H1 (cell line): Measurements from ENCODE around the gene SLC35F1. TPM values are rescaled to one million over a fixed set of nuclear protein-coding genes. Genes with fewer than 3 reads are reported as not detected.

Source experiments
- CTCF ChIA-PET: fragments of 300-600 bp; sonication (Branson Sonifier 250); formaldehyde crosslinking; loops from one replicate; lab custom pipeline; 2021; ENCODE audit not compliant: partially characterized antibody; lab: Charles Lee
- POLR2A ChIA-PET: fragments of 300-600 bp; sonication (Branson Sonifier 250); formaldehyde crosslinking; loops from one replicate; lab custom pipeline; 2021; ENCODE audit warnings: inconsistent platforms; ENCODE audit not compliant: partially characterized antibody; lab: Charles Lee
- DNase-seq, 2 experiments: peaks; one replicate each; pipeline versions ENCODE4 v3.0.0 to v3.0.0-alpha.2; 2010 to 2022; ENCODE audit warnings: low spot score in 2 of 2, low read depth in 1 of 2, mixed read lengths in 1 of 2
- FAIRE-seq: peaks from 2 replicates; lab custom pipeline; 2011; peaks lifted over from hg19 to GRCh38; lab: Jason Lieb, UNC
- H2AFZ ChIP-seq: 2 replicates; pipeline ENCODE4 v1.8.1; 2012; ENCODE audit warnings: low read length, inconsistent platforms
- H2AK5ac ChIP-seq: 2 replicates; pipeline ENCODE4 v1.6.1; 2013; ENCODE audit warnings: low read depth, low read length
- H2BK120ac ChIP-seq: replicated peaks from 2 replicates; pipeline ENCODE3; 2013; ENCODE audit warnings: low read depth, low read length, inconsistent platforms
- H2BK12ac ChIP-seq: 2 replicates; pipeline ENCODE4 v1.6.1; 2013; ENCODE audit warnings: low read depth, low read length
- H2BK15ac ChIP-seq: 2 replicates; pipeline ENCODE4 v1.6.1; 2013; ENCODE audit warnings: low read length
- H2BK20ac ChIP-seq: 2 replicates; pipeline ENCODE4 v1.6.1; 2013; ENCODE audit warnings: low read length
- H2BK5ac ChIP-seq: 2 replicates; pipeline ENCODE4 v1.6.1; 2013; ENCODE audit warnings: low read depth, low read length
- H3K14ac ChIP-seq: 2 replicates; pipeline ENCODE4 v1.6.1; 2013; ENCODE audit warnings: inconsistent platforms; ENCODE audit not compliant: insufficient read length
- H3K18ac ChIP-seq: 2 replicates; pipeline ENCODE4 v1.6.1; 2013; ENCODE audit warnings: low read length; ENCODE audit errors: extremely low read depth
- H3K23ac ChIP-seq: 2 replicates; pipeline ENCODE4 v1.6.1; 2013; ENCODE audit warnings: inconsistent platforms; ENCODE audit not compliant: insufficient read length
- H3K23me2 ChIP-seq: 2 replicates; pipeline ENCODE4 v1.6.1; 2013; ENCODE audit warnings: low read depth, low read length
- H3K27ac ChIP-seq: 2 replicates; pipeline ENCODE4 v1.6.1; 2011; ENCODE audit warnings: low read depth, low read length, inconsistent platforms
- H3K27me3 ChIP-seq, 4 experiments: replicated peaks in 1 of 4; 1 replicate in 1 of 4; 2 replicates in 3 of 4; pipeline versions ENCODE4 v1.6.1 to v1.8.1; 2011 to 2013; ENCODE audit warnings: low read length in 3 of 4, mild to moderate bottlenecking in 3 of 4, inconsistent platforms in 2 of 4, mixed read lengths in 2 of 4, moderate library complexity in 1 of 4; ENCODE audit not compliant: control insufficient read depth in 3 of 4, insufficient read depth in 3 of 4; ENCODE audit errors: extremely low read depth in 1 of 4
- H3K36me3 ChIP-seq, 4 experiments: 2 replicates each; pipeline versions ENCODE4 v1.6.1 to v1.8.1; 2011 to 2013; ENCODE audit warnings: mild to moderate bottlenecking in 4 of 4, low read length in 3 of 4, moderate library complexity in 2 of 4, control low read depth in 1 of 4, inconsistent platforms in 1 of 4; ENCODE audit not compliant: insufficient read depth in 4 of 4, control insufficient read depth in 2 of 4
- H3K4ac ChIP-seq: replicated peaks from 2 replicates; pipeline ENCODE3; 2013; ENCODE audit warnings: low read length, low read depth, mixed read lengths, inconsistent platforms; ENCODE audit not compliant: insufficient read length
- H3K4me1 ChIP-seq, 4 experiments: replicated peaks in 1 of 4; 1 replicate in 1 of 4; 2 replicates in 3 of 4; pipeline versions ENCODE4 v1.6.1 to v1.8.1; 2011 to 2013; ENCODE audit warnings: low read length in 3 of 4, inconsistent platforms in 2 of 4, mixed read lengths in 1 of 4; ENCODE audit not compliant: insufficient read depth in 4 of 4, control insufficient read depth in 3 of 4
- H3K4me2 ChIP-seq, 2 experiments: 2 replicates each; pipeline versions ENCODE4 v1.6.1 to v1.8.1; 2011 to 2013; ENCODE audit warnings: low read depth in 2 of 2, low read length in 2 of 2, control low read depth in 1 of 2, inconsistent platforms in 1 of 2, mild to moderate bottlenecking in 1 of 2; ENCODE audit not compliant: insufficient read depth in 1 of 2
- H3K4me3 ChIP-seq, 4 experiments: fragments of 200-600, 300-600 bp in 1 of 4; sonication (generic), shearing (Covaris generic), sonication (Bioruptor Twin) in 1 of 4; 2 replicates each; pipeline versions ENCODE4 v1.5.1 to v1.8.1; 2011 to 2016; ENCODE audit warnings: low read length in 4 of 4, low read depth in 3 of 4, control low read depth in 2 of 4, inconsistent platforms in 2 of 4, mild to moderate bottlenecking in 2 of 4, mixed read lengths in 1 of 4, moderate library complexity in 1 of 4; ENCODE audit not compliant: insufficient read depth in 2 of 4; ENCODE audit errors: extremely low read depth in 1 of 4
- H3K56ac ChIP-seq: replicated peaks from 2 replicates; pipeline ENCODE3; 2013; ENCODE audit warnings: low read depth, mild to moderate bottlenecking, mixed read lengths, low read length, inconsistent platforms; ENCODE audit not compliant: insufficient read length
- H3K79me1 ChIP-seq: 2 replicates; pipeline ENCODE4 v1.6.1; 2013; ENCODE audit warnings: low read depth, low read length, control low read depth
- H3K79me2 ChIP-seq, 2 experiments: 2 replicates each; pipeline versions ENCODE4 v1.6.1 to v1.8.1; 2012 to 2013; ENCODE audit warnings: low read length in 2 of 2, mild to moderate bottlenecking in 2 of 2, inconsistent platforms in 1 of 2; ENCODE audit not compliant: insufficient read depth in 2 of 2, control insufficient read depth in 1 of 2
- H3K9ac ChIP-seq, 4 experiments: replicated peaks in 1 of 4; 1 replicate in 1 of 4; 2 replicates in 3 of 4; pipeline versions ENCODE4 v1.6.1 to v1.8.1; 2011 to 2013; ENCODE audit warnings: low read depth in 3 of 4, low read length in 3 of 4, control low read depth in 2 of 4, mild to moderate bottlenecking in 2 of 4, moderate library complexity in 2 of 4, inconsistent platforms in 1 of 4; ENCODE audit errors: extremely low read depth in 1 of 4
- H3K9me3 ChIP-seq, 2 experiments: 2 replicates each; pipeline versions ENCODE4 v1.6.1 to v1.8.1; 2012 to 2013; ENCODE audit warnings: mild to moderate bottlenecking in 2 of 2, moderate library complexity in 2 of 2, control low read depth in 1 of 2, inconsistent platforms in 1 of 2, low read depth in 1 of 2, low read length in 1 of 2, mixed read lengths in 1 of 2; ENCODE audit not compliant: insufficient read depth in 2 of 2
- H4K20me1 ChIP-seq, 2 experiments: replicated peaks in 1 of 2; 2 replicates each; pipeline versions ENCODE3 to v1.8.1; 2011 to 2013; ENCODE audit warnings: inconsistent platforms in 2 of 2, low read length in 2 of 2, mild to moderate bottlenecking in 1 of 2; ENCODE audit not compliant: insufficient read depth in 2 of 2, control insufficient read depth in 1 of 2
- H4K5ac ChIP-seq: 2 replicates; pipeline ENCODE4 v1.6.1; 2013; ENCODE audit warnings: low read length, low read depth, mixed read lengths, inconsistent platforms; ENCODE audit not compliant: insufficient read length
- H4K8ac ChIP-seq: 2 replicates; pipeline ENCODE4 v1.8.0; 2013; ENCODE audit warnings: mild to moderate bottlenecking, moderate library complexity, low read length, inconsistent platforms; ENCODE audit not compliant: insufficient read depth; ENCODE audit errors: extremely low read depth
- H4K91ac ChIP-seq: replicated peaks from 2 replicates; pipeline ENCODE3; 2013; ENCODE audit warnings: low read length, mixed read lengths, inconsistent platforms; ENCODE audit not compliant: insufficient read length
- BACH1 ChIP-seq: IDR thresholded peaks from 2 replicates; pipeline ENCODE4 v1.6.1; 2012; ENCODE audit warnings: low read length, improper control_type of control experiment
- EGR1 ChIP-seq: IDR thresholded peaks from 2 replicates; pipeline ENCODE4 v1.6.1; 2011; ENCODE audit warnings: low read depth, low read length, borderline replicate concordance
- EP300 ChIP-seq, 2 experiments: IDR thresholded peaks; 1 replicate in 1 of 2; 2 replicates in 1 of 2; pipeline ENCODE4 v1.6.1; 2011 to 2012; ENCODE audit warnings: low read depth in 2 of 2, low read length in 2 of 2, mild to moderate bottlenecking in 2 of 2, borderline replicate concordance in 1 of 2, inconsistent platforms in 1 of 2, moderate library complexity in 1 of 2
- KDM5A ChIP-seq: fragments of 200-600 bp; IDR thresholded peaks from 2 replicates; pipeline ENCODE4 v1.7.1; 2012; ENCODE audit warnings: mild to moderate bottlenecking, low read length, inconsistent platforms, mixed read lengths
- POU5F1 ChIP-seq: IDR thresholded peaks from 2 replicates; pipeline ENCODE4 v1.6.1; 2011; ENCODE audit warnings: low read depth, mild to moderate bottlenecking, low read length, moderate library complexity
- RNF2 ChIP-seq: fragments of 200-900, 300-1000 bp; sonication (generic); IDR thresholded peaks from 2 replicates; pipeline ENCODE4 v1.7.1; 2016; ENCODE audit warnings: borderline replicate concordance, low read depth, mild to moderate bottlenecking, antibody characterized with exemption, low read length; ENCODE audit not compliant: poor library complexity, severe bottlenecking; ENCODE audit errors: missing control alignments
- RXRA ChIP-seq: IDR thresholded peaks from 2 replicates; pipeline ENCODE4 v1.6.1; 2011; ENCODE audit warnings: low read depth, mild to moderate bottlenecking, low read length, moderate library complexity; ENCODE audit not compliant: insufficient read depth
- SIX5 ChIP-seq: IDR thresholded peaks from 2 replicates; pipeline ENCODE4 v1.6.1; 2011; ENCODE audit warnings: mild to moderate bottlenecking, low read depth, low read length
- SP2 ChIP-seq: IDR thresholded peaks from 2 replicates; pipeline ENCODE4 v1.6.1; 2012; ENCODE audit warnings: mild to moderate bottlenecking, low read length, inconsistent platforms
- TAF1 ChIP-seq: IDR thresholded peaks from 2 replicates; pipeline ENCODE4 v1.6.1; 2011; ENCODE audit warnings: mild to moderate bottlenecking, low read depth, low read length
- TEAD4 ChIP-seq: IDR thresholded peaks from 2 replicates; pipeline ENCODE4 v1.6.1; 2012; ENCODE audit warnings: low read depth, low read length, inconsistent platforms, mixed read lengths
- WGBS, 2 experiments: shearing (Covaris generic) in 1 of 2; methylation state at CpG; one replicate each; pipeline versions ENCODE4 v1.1.6 to v1.1.7; 2013 to 2015; ENCODE audit warnings: low lambda C conversion rate in 2 of 2, mixed read lengths in 2 of 2, inconsistent platforms in 1 of 2, low coverage in 1 of 2, missing lambda C conversion rate in 1 of 2; ENCODE audit not compliant: insufficient replicate concordance in 2 of 2, insufficient coverage in 1 of 2, insufficient read length in 1 of 2; ENCODE audit errors: extremely low coverage in 1 of 2, missing lambda C conversion rate in 1 of 2; 5-methylcytosine and 5-hydroxymethylcytosine counted together
- polyA plus RNA-seq, 7 experiments: library from polyadenylated mRNA; depleted of rRNA in 3 of 7; stranded (reverse) in 5 of 7; unstranded in 2 of 7; fragments of >200 nt in 5 of 7; fragments of 200-250 nt in 2 of 7; gene quantifications; 1 replicate in 5 of 7; 2 replicates in 1 of 7; 4 replicates in 1 of 7; pipeline versions ENCODE4 v1.2.1 to v1.2.3, GENCODE V29; 2011 to 2013; ENCODE audit warnings: missing spikeins in 2 of 7, mixed read lengths in 2 of 7
- total RNA-seq: library from RNA; stranded (reverse); fragmentation: NEBNext Ultra II Directional; extraction: Animal tissue kit (Norgen Biotek cat#: 25700); gene quantifications from 2 replicates; pipeline ENCODE4 v1.2.1, GENCODE V29; 2021
- TF ChIP-seq, protein P1 (sequence below): IDR thresholded peaks from 2 replicates; pipeline ENCODE4 v1.6.1; 2012; ENCODE audit warnings: inconsistent platforms

The SLC35F1 gene
- total and polyA plus RNA-seq, 2 of the 8 experiments (the other 6 are each of a cell fraction or from before 2014, with no cell fraction given): 7.0 to 10.0 TPM

DNA sequence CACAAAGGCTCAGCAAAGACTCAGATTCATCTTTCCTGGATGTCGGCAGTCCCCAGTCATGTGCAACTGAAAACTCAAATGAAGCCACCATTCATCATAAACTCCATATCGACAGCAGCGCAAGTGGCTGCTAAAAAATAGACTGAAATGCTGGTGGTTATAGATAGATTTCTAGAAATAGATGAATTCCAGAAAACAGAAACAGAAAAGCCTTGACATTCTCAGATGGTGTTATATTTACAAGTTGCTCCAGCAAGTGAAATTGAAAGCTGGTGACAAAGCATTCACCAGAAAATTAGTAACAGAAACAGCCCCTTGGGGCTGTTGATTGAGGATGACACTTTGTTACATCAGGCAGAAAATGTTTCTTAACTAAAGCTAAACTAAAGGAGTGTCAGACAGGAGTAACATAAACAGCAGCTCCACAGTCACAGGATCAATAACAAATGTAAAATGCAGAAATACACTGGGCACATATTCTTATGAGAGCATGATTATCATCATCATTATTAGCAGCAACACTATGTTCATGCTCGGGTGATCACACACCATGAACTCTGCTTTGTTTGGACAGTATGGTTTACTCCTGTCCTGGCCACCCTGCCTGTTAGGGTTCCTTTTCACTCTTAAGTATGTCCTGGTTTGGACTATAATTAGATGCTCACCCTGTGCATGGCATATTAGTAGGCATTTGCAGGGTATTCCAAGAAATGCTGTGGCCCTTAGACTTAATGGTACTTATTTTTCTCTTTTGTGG, 36.4 kb upstream of the SLC35F1 start:
- no peak overlapping the region for H2AK5ac ChIP-seq
- 0 out of 8 replicates have a peak, but pooled peaks cover 0 to 5% (median 0%) of the 10 kb centered on the region in 4 experiments for H3K36me3 ChIP-seq
- H4K91ac ChIP-seq: no peak overlapping the region
- H3K79me1 ChIP-seq: no peaks in the 10 kb centered on the region
- no peak overlapping the region for H2AFZ ChIP-seq
- peaks cover 9 to 12% of the 10 kb centered on the region in 2 experiments; a peak in 3 of 4 replicates for H3K9me3 ChIP-seq
- DNase-seq (no peak), FAIRE-seq (no peak)
- no peak overlapping the region for H3K18ac ChIP-seq
- WGBS, 2 experiments: 93% methylated on average over 4 of the region's 4 CpGs; no CpG with 5 or more reads in 1 of the 2 experiments
- H3K23ac ChIP-seq: no peak overlapping the region
- no peaks in the 10 kb centered on the region for H3K27me3 ChIP-seq
- no peaks in the 10 kb centered on the region for H3K23me2 ChIP-seq
- no peak overlapping the region for H4K5ac ChIP-seq
- no peak overlapping the region for H2BK20ac ChIP-seq
- no peak overlapping the region for H2BK120ac ChIP-seq
- H3K9ac ChIP-seq: no peak overlapping the region
- no peaks in the 10 kb centered on the region for H4K20me1 ChIP-seq
- peak overlapping the region; percentile 61 for H3K14ac ChIP-seq
- H3K4me2 ChIP-seq: no peak overlapping the region
- CTCF ChIA-PET: interaction anchor here (0.8 kb wide), 1 partner anchor 76 kb away, joined by 3 read pairs; no protein-coding TSS in a partner anchor
- H3K56ac ChIP-seq: no peak overlapping the region
- no peaks in the 10 kb centered on the region for H3K79me2 ChIP-seq
- H3K4me1 ChIP-seq: no peaks in the 10 kb centered on the region
- H3K4ac ChIP-seq: no peak overlapping the region
- no peak overlapping the region for H4K8ac ChIP-seq
- H2BK12ac ChIP-seq: no peak overlapping the region
- POLR2A ChIA-PET: no interaction called here
- H2BK5ac ChIP-seq: no peak overlapping the region
- H3K4me3 ChIP-seq: no peak overlapping the region
- H2BK15ac ChIP-seq: no peak overlapping the region
- H3K27ac ChIP-seq: no peak overlapping the region
- no peak for TF ChIP-seq POU5F1
- TF ChIP-seq TAF1: no peak
- no peak for TF ChIP-seq TEAD4
- TF ChIP-seq SP2: no peak
- no peak for TF ChIP-seq SIX5
- TF ChIP-seq BACH1: no peak
- TF ChIP-seq KDM5A: no peak
- no peak for TF ChIP-seq EP300 (IDR thresholded peaks at IDR 0.05; ENCODE audit: borderline replicate concordance in 1 of 2, low read depth in 2 of 2, low read length in 2 of 2)
- TF ChIP-seq EGR1: no peak
- no peak for TF ChIP-seq RNF2
- no peak for TF ChIP-seq RXRA
- TF ChIP-seq, protein P1, sequence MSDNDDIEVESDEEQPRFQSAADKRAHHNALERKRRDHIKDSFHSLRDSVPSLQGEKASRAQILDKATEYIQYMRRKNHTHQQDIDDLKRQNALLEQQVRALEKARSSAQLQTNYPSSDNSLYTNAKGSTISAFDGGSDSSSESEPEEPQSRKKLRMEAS: no peak
